HG02759 (cell line): Measurements from ENCODE around the gene TYMP.

Experiments used
- ATAC-seq: cut with Tn5 transposase; IDR thresholded peaks from one replicate; pipeline ENCODE4 v1.9.1; 2021; ENCODE audit warnings: mild to moderate bottlenecking, moderate library complexity; ENCODE audit not compliant: unreplicated experiment

Gene TYMP

GRCh38 chr22:50529897-50530579 is at the start of gene TYMP:
Gene TYMP, minus strand, starts transcription at chr22:50530012. Its CDS starts 303 bp downstream, at chr22:50529709.
- peak; percentile 25 for ATAC-seq

GRCh38 chr22:50578776-50579310 is 49.0 kb upstream of the TYMP start:
- ATAC-seq, result no peak

- ATAC-seq, result no peak
These were observed 48.4 kb upstream of the TYMP start, which contains the start of gene CPT1B for GRCh38 chr22:50577987-50578775. Gene CPT1B, minus strand, starts transcription at chr22:50578427. Its CDS starts 512 bp downstream, at chr22:50577915.

GRCh38 chr22:50577697-50577986 is 47.8 kb upstream of the TYMP start:
- no peak for ATAC-seq

- no peak for ATAC-seq
These were observed 47.2 kb upstream of the TYMP start for GRCh38 chr22:50576806-50577696.

GRCh38 chr22:50576070-50576469 is 46.3 kb upstream of the TYMP start:
- no peak for ATAC-seq

GRCh38 chr22:50575426-50575941 is 45.7 kb upstream of the TYMP start:
- ATAC-seq, result no peak

GRCh38 chr22:50574383-50574755 is 44.6 kb upstream of the TYMP start:
- ATAC-seq, result no peak

GRCh38 chr22:50573491-50574382 is 43.9 kb upstream of the TYMP start:
- ATAC-seq, result no peak

GRCh38 chr22:50572965-50573364 is 43.2 kb upstream of the TYMP start:
- ATAC-seq, result no peak

- no peak for ATAC-seq
These were observed 41.7 kb upstream of the TYMP start for GRCh38 chr22:50571264-50572175.

GRCh38 chr22:50570861-50571260 is 41.0 kb upstream of the TYMP start:
- ATAC-seq, result no peak

- no peak for ATAC-seq
These were observed 40.2 kb upstream of the TYMP start for GRCh38 chr22:50569896-50570535.

- ATAC-seq, result no peak
These were observed 39.2 kb upstream of the TYMP start for GRCh38 chr22:50569041-50569459.

GRCh38 chr22:50568626-50569025 is 38.8 kb upstream of the TYMP start:
- ATAC-seq, result no peak

- ATAC-seq, result no peak
These were observed 38.0 kb upstream of the TYMP start for GRCh38 chr22:50567721-50568252.

- ATAC-seq, result no peak
These were observed 34.5 kb upstream of the TYMP start for GRCh38 chr22:50564289-50564688.
